GM12878 (cell line): Measurements from ENCODE around the gene FSTL4. TPM values are rescaled to one million over a fixed set of nuclear protein-coding genes. Genes with fewer than 3 reads are reported as not detected.

Experiments
- ATAC-seq: fragments of 200-7000 bp; cut with Tn5 transposase; 3 replicates; pipeline ENCODE4 v1.9.1; 2020; ENCODE audit warnings: mild to moderate bottlenecking, moderate library complexity
- BruUV-seq: library from RNA; stranded (reverse); fragments of 400-500 nt; replicated peaks from 2 replicates; lab custom pipeline; 2021; lab: Mats Ljungman, UMichigan
- CTCF ChIA-PET: fragments of 300-600 bp; sonication (Branson Sonifier 250); formaldehyde crosslinking; extraction: SDS; loops from one replicate; lab custom pipeline; 2021; ENCODE audit warnings: inconsistent platforms; lab: Yijun Ruan, JAX
- POLR2A ChIA-PET: fragments of 350-600 bp; formaldehyde crosslinking; extraction: SDS; loops from one replicate; lab custom pipeline; 2021; ENCODE audit warnings: inconsistent platforms; lab: Charles Lee
- RAD21 ChIA-PET: fragments of 300-600 bp; sonication (Branson Sonifier 250); formaldehyde crosslinking; loops from one replicate; lab custom pipeline; 2023; ENCODE audit warnings: antibody characterized with exemption; ENCODE audit not compliant: unreplicated experiment; lab: Charles Lee
- SMC1A ChIA-PET: fragments of 300-600 bp; sonication (Branson Sonifier 250); formaldehyde crosslinking; loops from one replicate; lab custom pipeline; 2023; ENCODE audit not compliant: unreplicated experiment, uncharacterized antibody; lab: Charles Lee
- DNase-seq: peaks from one replicate; pipeline ENCODE4 v3.0.0-alpha.2; 2011; ENCODE audit warnings: low read depth, low spot score
- FAIRE-seq: peaks from 3 replicates; lab custom pipeline; 2011; peaks lifted over from hg19 to GRCh38; lab: Jason Lieb, UNC
- H2AFZ ChIP-seq: 2 replicates; pipeline ENCODE4 v1.6.0; 2011; ENCODE audit warnings: low read depth, low read length, control low read depth; ENCODE audit not compliant: control insufficient read depth
- H3K27ac ChIP-seq: 2 replicates; pipeline ENCODE4 v1.5.1; 2011; ENCODE audit warnings: control low read depth; ENCODE audit not compliant: control insufficient read depth, insufficient read depth
- H3K27me3 ChIP-seq, 2 experiments: replicated peaks in 1 of 2; 2 replicates each; pipeline versions ENCODE4 v1.6.0 to v1.6.1; 2011; ENCODE audit warnings: low read length in 1 of 2; ENCODE audit not compliant: control insufficient read depth in 2 of 2, insufficient read depth in 2 of 2
- H3K36me3 ChIP-seq, 2 experiments: 2 replicates each; pipeline ENCODE4 v1.5.1; 2011; ENCODE audit warnings: low read length in 1 of 2; ENCODE audit not compliant: control insufficient read depth in 2 of 2, insufficient read depth in 2 of 2
- H3K4me1 ChIP-seq: 2 replicates; pipeline ENCODE4 v1.6.1; 2011; ENCODE audit warnings: mild to moderate bottlenecking, low read length, moderate library complexity, mixed read lengths; ENCODE audit not compliant: control insufficient read depth, insufficient read depth
- H3K4me2 ChIP-seq: 2 replicates; pipeline ENCODE4 v1.6.0; 2011; ENCODE audit warnings: control low read depth; ENCODE audit not compliant: control insufficient read depth, insufficient read depth
- H3K4me3 ChIP-seq: fragments of 200-600 bp; sonication (generic); 2 replicates; pipeline ENCODE4 v1.5.1; 2016
- H3K79me2 ChIP-seq: 2 replicates; pipeline ENCODE4 v1.6.0; 2011; ENCODE audit warnings: low read length; ENCODE audit not compliant: control insufficient read depth, insufficient read depth
- H3K9ac ChIP-seq: 2 replicates; pipeline ENCODE4 v1.8.0; 2011; ENCODE audit warnings: low read length, control low read depth, mixed read lengths; ENCODE audit not compliant: control insufficient read depth, insufficient read depth
- H3K9me3 ChIP-seq: replicated peaks from 3 replicates; pipeline ENCODE4 v1.5.1; 2011; ENCODE audit warnings: mild to moderate bottlenecking, low read length; ENCODE audit not compliant: control insufficient read depth, insufficient read depth
- H4K20me1 ChIP-seq: 2 replicates; pipeline ENCODE4 v1.6.0; 2011; ENCODE audit not compliant: control insufficient read depth, insufficient read depth
- CBX5 ChIP-seq: sonication (generic); IDR thresholded peaks from 2 replicates; pipeline ENCODE4 v1.6.1; 2016; ENCODE audit warnings: low read depth, moderate library complexity, mild to moderate bottlenecking, inconsistent platforms
- FOS ChIP-seq: IDR thresholded peaks from 3 replicates; pipeline ENCODE4 v1.6.1; 2011; ENCODE audit warnings: borderline replicate concordance; ENCODE audit not compliant: insufficient read length; ENCODE audit errors: extremely low read depth
- KLF5 ChIP-seq: fragments of 450-650 bp; IDR thresholded peaks from 2 replicates; pipeline ENCODE4 v1.6.1; 2014; ENCODE audit warnings: mild to moderate bottlenecking; ENCODE audit not compliant: partially characterized antibody
- MEF2B ChIP-seq: fragments of 450-650 bp; IDR thresholded peaks from 2 replicates; pipeline ENCODE4 v1.6.1; 2018; ENCODE audit warnings: mild to moderate bottlenecking, moderate library complexity; ENCODE audit not compliant: partially characterized antibody, poor library complexity, severe bottlenecking
- NFXL1 ChIP-seq: fragments of 450-650 bp; IDR thresholded peaks from 2 replicates; pipeline ENCODE4 v1.6.1; 2017; ENCODE audit warnings: antibody characterized with exemption, mild to moderate bottlenecking, borderline replicate concordance
- PBX3 ChIP-seq: IDR thresholded peaks from 2 replicates; pipeline ENCODE4 v1.6.1; 2011; ENCODE audit warnings: mild to moderate bottlenecking, low read depth, low read length, moderate library complexity; ENCODE audit not compliant: insufficient replicate concordance
- POLR2AphosphoS2 ChIP-seq: IDR thresholded peaks from 2 replicates; pipeline ENCODE4 v1.6.1; 2011; ENCODE audit warnings: low read depth, mild to moderate bottlenecking, low read length, improper control_type of control experiment, moderate library complexity
- STAT1 ChIP-seq: fragments of 450-650 bp; conservative IDR thresholded peaks from 2 replicates; pipeline ENCODE4 v1.6.1; 2014; ENCODE audit warnings: antibody characterized with exemption, mild to moderate bottlenecking
- WGBS: methylation state at CpG from one replicate; pipeline ENCODE4 v1.1.6; 2016; ENCODE audit warnings: low lambda C conversion rate; ENCODE audit not compliant: insufficient replicate concordance, insufficient coverage; ENCODE audit errors: missing lambda C conversion rate; 5-methylcytosine and 5-hydroxymethylcytosine counted together
- in situ Hi-C: fragments of 300-500 bp; cut with MboI; formaldehyde crosslinking; loops from 9 replicates; pipeline ENCODE4 v1.14.3; 2018; ENCODE audit warnings: mixed read lengths
- intact Hi-C: fragments of 100-400 bp; cut with micrococcal nuclease; formaldehyde crosslinking; loops from one replicate; pipeline ENCODE4 v1.14.2; 2022; ENCODE audit not compliant: unreplicated experiment
- polyA plus RNA-seq, 11 experiments: library from polyadenylated mRNA; depleted of rRNA in 4 of 11; unstranded in 6 of 11; stranded (reverse) in 5 of 11; fragments of >200 nt; fragmentation: Nextera tagmentation in 4 of 11; fragmentation: Illumina TruSeq in 1 of 11; extraction: Ambion mirVana in 4 of 11; extraction: Trizol in 1 of 11; gene quantifications; 1 replicate in 1 of 11; 2 replicates in 10 of 11; pipeline versions ENCODE4 v1.2.1 to v1.2.3, GENCODE V29; 2011 to 2016; ENCODE audit warnings: inconsistent platforms in 2 of 11, missing spikeins in 2 of 11, low read depth in 1 of 11
- total RNA-seq, 4 experiments: library from RNA; depleted of rRNA in 3 of 4; stranded (reverse); fragments of >200 nt in 3 of 4; fragmentation: Illumina TruSeq in 1 of 4; extraction: Trizol in 1 of 4; gene quantifications; 2 replicates each; pipeline versions ENCODE4 v1.2.1 to v1.2.3, GENCODE V29; 2013 to 2021
- TF ChIP-seq, protein P1 (sequence below): IDR thresholded peaks from 2 replicates; pipeline ENCODE4 v1.6.1; 2012; ENCODE audit warnings: low read depth, low read length, improper control_type of control experiment

FSTL4 gene
- total and polyA plus RNA-seq, 10 of the 15 experiments (the other 5 are each of a cell fraction or from before 2014, with no cell fraction given) = 0.01 to 0.79 (median 0.21) TPM; not detected in 6

GRCh38 chr5:133642153-133642722, 29.9 kb upstream of the FSTL4 start:
- intact Hi-C loops (no loop called here), in situ Hi-C loops (no loop called here)
- Histone ChIP-seq H3K9ac (no peak overlapping the region), H2AFZ (no peak overlapping the region), H3K4me3 (no peak overlapping the region), H3K79me2 (no peaks in the 10 kb centered on the region), H3K27me3 (peaks cover 3 to 4% of the 10 kb centered on the region in 2 experiments; a peak in 3 of 4 replicates), H3K4me1 (no peaks in the 10 kb centered on the region), H3K27ac (no peak overlapping the region), H3K36me3 (no peaks in the 10 kb centered on the region), H3K4me2 (no peak overlapping the region), H3K9me3 (no peaks in the 10 kb centered on the region), H4K20me1 (no peaks in the 10 kb centered on the region)
- BruUV-seq = no TSS peak
- RAD21 ChIA-PET = no interaction called here
- 25% methylated on average over 2 of the region's 2 CpGs for WGBS
- FAIRE-seq (no peak), ATAC-seq (no peak), DNase-seq (no peak)
- TF ChIP-seq, protein P1, sequence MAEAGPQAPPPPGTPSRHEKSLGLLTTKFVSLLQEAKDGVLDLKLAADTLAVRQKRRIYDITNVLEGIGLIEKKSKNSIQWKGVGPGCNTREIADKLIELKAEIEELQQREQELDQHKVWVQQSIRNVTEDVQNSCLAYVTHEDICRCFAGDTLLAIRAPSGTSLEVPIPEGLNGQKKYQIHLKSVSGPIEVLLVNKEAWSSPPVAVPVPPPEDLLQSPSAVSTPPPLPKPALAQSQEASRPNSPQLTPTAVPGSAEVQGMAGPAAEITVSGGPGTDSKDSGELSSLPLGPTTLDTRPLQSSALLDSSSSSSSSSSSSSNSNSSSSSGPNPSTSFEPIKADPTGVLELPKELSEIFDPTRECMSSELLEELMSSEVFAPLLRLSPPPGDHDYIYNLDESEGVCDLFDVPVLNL = no peak
- no peak for TF ChIP-seq STAT1
- TF ChIP-seq PBX3 = no peak
- no peak for TF ChIP-seq CBX5
- TF ChIP-seq FOS = no peak
- no peak for TF ChIP-seq NFXL1
- TF ChIP-seq KLF5 = no peak
- TF ChIP-seq MEF2B = no peak
- TF ChIP-seq POLR2AphosphoS2 = no peak
- SMC1A ChIA-PET = interaction anchor here (0.6 to 1.5 kb wide), 4 partner anchors 20 to 227 kb away, joined by 3 to 4 read pairs (median 3); no protein-coding TSS in a partner anchor
- POLR2A ChIA-PET = interaction anchor here (0.6 kb wide), 1 partner anchor 315 kb away, joined by 4 read pairs; no protein-coding TSS in a partner anchor
- CTCF ChIA-PET = interaction anchor here (1.0 to 1.2 kb wide), 2 partner anchors 113 to 227 kb away, joined by 4 read pairs; no protein-coding TSS in a partner anchor
